NT2/D1 (cell line): ENCODE data around the gene DISC1.

Source experiments
- SUZ12 ChIP-seq: IDR thresholded peaks from 2 replicates; pipeline ENCODE4 v1.6.1; 2011; ENCODE audit not compliant: insufficient read length, insufficient read depth; ENCODE audit errors: extremely low read depth
- YY1 ChIP-seq: IDR thresholded peaks from 2 replicates; pipeline ENCODE4 v1.6.1; 2011; ENCODE audit not compliant: insufficient read length, insufficient read depth
- ZNF274 ChIP-seq: IDR thresholded peaks from 2 replicates; pipeline ENCODE4 v1.6.1; 2011; ENCODE audit warnings: mild to moderate bottlenecking, low read depth, low read length

DNA sequence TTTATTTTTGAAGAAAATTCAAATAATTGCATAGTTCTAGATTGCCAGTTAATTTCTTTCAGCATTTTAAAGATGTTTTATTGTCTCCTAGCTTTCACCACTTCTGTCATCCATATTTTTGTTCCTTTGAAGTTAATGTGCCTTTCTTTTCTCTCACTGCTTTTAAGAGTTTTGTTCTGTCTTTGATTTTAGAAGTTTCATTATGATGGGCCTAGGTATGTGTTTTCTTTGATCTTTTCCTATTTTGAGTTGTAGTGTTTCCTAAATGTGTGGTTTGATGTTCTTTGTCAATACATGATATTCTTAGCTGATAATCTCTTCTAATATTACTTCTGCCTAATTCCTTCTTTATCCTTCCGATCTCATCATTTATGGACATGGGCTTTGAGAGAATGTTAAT is 378.7 kb downstream of the DISC1 start:
- TF ChIP-seq ZNF274, result no peak
- no peak for TF ChIP-seq SUZ12
- TF ChIP-seq YY1, result no peak
